IMR-90 (cell line): ENCODE data around the gene ASTN2. TPM values are rescaled to one million over a fixed set of nuclear protein-coding genes. Genes with fewer than 3 reads are reported as not detected.

Experiments
- ATAC-seq: fragments of 200-7000 bp; cut with Tn5 transposase; 2 replicates; pipeline ENCODE4 v1.9.1; 2020; ENCODE audit warnings: low read depth, mild to moderate bottlenecking, moderate library complexity
- BruUV-seq: library from RNA; stranded (reverse); fragments of 400-500 nt; replicated peaks from 2 replicates; lab custom pipeline; 2021; lab: Mats Ljungman, UMichigan
- CTCF ChIA-PET: fragments of 300-600 bp; formaldehyde crosslinking; extraction: SDS; loops from one replicate; lab custom pipeline; 2021; ENCODE audit warnings: antibody characterized with exemption; lab: Yijun Ruan, JAX
- POLR2A ChIA-PET: fragments of 300-600 bp; sonication (Branson Sonifier 250); formaldehyde crosslinking; loops from one replicate; lab custom pipeline; 2022; ENCODE audit warnings: antibody characterized with exemption; ENCODE audit not compliant: unreplicated experiment; lab: Charles Lee
- DNase-seq: peaks from one replicate; pipeline ENCODE4 v3.0.0; 2013
- H2AFZ ChIP-seq: replicated peaks from 2 replicates; pipeline ENCODE3; 2013; ENCODE audit warnings: low read length, mild to moderate bottlenecking; ENCODE audit not compliant: poor library complexity
- H2AK5ac ChIP-seq: 2 replicates; pipeline ENCODE4 v1.6.1; 2013; ENCODE audit warnings: low read depth, low read length, inconsistent platforms
- H2AK9ac ChIP-seq: replicated peaks from 2 replicates; pipeline ENCODE3; 2013; ENCODE audit warnings: mild to moderate bottlenecking, low read depth, low read length, moderate library complexity; ENCODE audit not compliant: poor library complexity
- H2BK120ac ChIP-seq: 2 replicates; pipeline ENCODE4 v1.6.1; 2013; ENCODE audit warnings: low read depth, low read length, inconsistent platforms
- H2BK15ac ChIP-seq: 3 replicates; pipeline ENCODE4 v1.6.1; 2013; ENCODE audit warnings: low read depth, low read length, inconsistent platforms
- H2BK20ac ChIP-seq: 2 replicates; pipeline ENCODE4 v1.6.1; 2013; ENCODE audit warnings: low read depth, mild to moderate bottlenecking, inconsistent platforms, low read length, moderate library complexity
- H2BK5ac ChIP-seq: 2 replicates; pipeline ENCODE4 v1.6.1; 2013; ENCODE audit warnings: mild to moderate bottlenecking, low read depth, low read length, inconsistent platforms; ENCODE audit not compliant: poor library complexity, severe bottlenecking
- H3K14ac ChIP-seq: replicated peaks from 2 replicates; pipeline ENCODE4 v1.6.1; 2013; ENCODE audit warnings: low read depth, low read length, inconsistent platforms
- H3K18ac ChIP-seq: 2 replicates; pipeline ENCODE4 v1.6.1; 2013; ENCODE audit warnings: low read depth, low read length, control low read depth
- H3K23ac ChIP-seq: 2 replicates; pipeline ENCODE4 v1.6.1; 2013; ENCODE audit warnings: low read depth, low read length, inconsistent platforms
- H3K27ac ChIP-seq: 2 replicates; pipeline ENCODE4 v1.5.1; 2013; ENCODE audit warnings: mild to moderate bottlenecking, control low read depth, low read length; ENCODE audit not compliant: insufficient read depth
- H3K27me3 ChIP-seq: 2 replicates; pipeline ENCODE4 v1.6.1; 2013; ENCODE audit warnings: low read length; ENCODE audit not compliant: control insufficient read depth, insufficient read depth
- H3K36me3 ChIP-seq: 2 replicates; pipeline ENCODE4 v1.6.1; 2013; ENCODE audit warnings: low read length, mixed read lengths; ENCODE audit not compliant: control insufficient read depth, insufficient read depth
- H3K4ac ChIP-seq: 2 replicates; pipeline ENCODE4 v1.6.1; 2013; ENCODE audit warnings: low read depth, low read length, inconsistent platforms
- H3K4me1 ChIP-seq: 2 replicates; pipeline ENCODE4 v1.6.1; 2013; ENCODE audit warnings: low read length, mixed read lengths; ENCODE audit not compliant: control insufficient read depth, insufficient read depth
- H3K4me2 ChIP-seq: 2 replicates; pipeline ENCODE4 v1.6.1; 2013; ENCODE audit warnings: low read depth, mild to moderate bottlenecking, control low read depth, low read length, moderate library complexity
- H3K4me3 ChIP-seq: 2 replicates; pipeline ENCODE4 v1.5.1; 2013; ENCODE audit warnings: low read depth, mild to moderate bottlenecking, control low read depth, low read length, moderate library complexity; ENCODE audit not compliant: insufficient read depth
- H3K56ac ChIP-seq: 2 replicates; pipeline ENCODE4 v1.6.1; 2013; ENCODE audit warnings: low read length, inconsistent platforms; ENCODE audit not compliant: insufficient read depth; ENCODE audit errors: extremely low read depth
- H3K79me1 ChIP-seq, 2 experiments: 2 replicates each; pipeline ENCODE4 v1.6.1; 2013; ENCODE audit warnings: low read length in 2 of 2, inconsistent platforms in 1 of 2, low read depth in 1 of 2
- H3K9ac ChIP-seq: 2 replicates; pipeline ENCODE4 v1.6.1; 2013; ENCODE audit warnings: low read depth, low read length, control low read depth
- H3K9me1 ChIP-seq: 2 replicates; pipeline ENCODE4 v1.6.1; 2013; ENCODE audit warnings: low read length, inconsistent platforms; ENCODE audit not compliant: insufficient read depth
- H3K9me3 ChIP-seq: 2 replicates; pipeline ENCODE4 v1.6.1; 2013; ENCODE audit warnings: low read length; ENCODE audit not compliant: control insufficient read depth, insufficient read depth
- H4K20me1 ChIP-seq: 2 replicates; pipeline ENCODE4 v1.6.1; 2013; ENCODE audit warnings: low read length, inconsistent platforms; ENCODE audit not compliant: insufficient read depth
- H4K5ac ChIP-seq: 2 replicates; pipeline ENCODE4 v1.6.1; 2013; ENCODE audit warnings: mild to moderate bottlenecking, low read depth, low read length, control low read depth
- H4K8ac ChIP-seq, 2 experiments: 2 replicates each; pipeline ENCODE4 v1.6.1; 2013; ENCODE audit warnings: low read depth in 2 of 2, low read length in 2 of 2, control low read depth in 1 of 2, inconsistent platforms in 1 of 2
- H4K91ac ChIP-seq: 2 replicates; pipeline ENCODE4 v1.6.1; 2013; ENCODE audit warnings: low read depth, low read length, inconsistent platforms; ENCODE audit not compliant: insufficient read depth
- MXI1 ChIP-seq: IDR thresholded peaks from 2 replicates; pipeline ENCODE4 v1.6.1; 2012; ENCODE audit warnings: low read depth, mild to moderate bottlenecking, low read length, moderate library complexity, borderline replicate concordance
- RAD21 ChIP-seq: IDR thresholded peaks from 2 replicates; pipeline ENCODE4 v1.6.1; 2012; ENCODE audit warnings: low read length, improper control_type of control experiment
- WGBS, 2 experiments: methylation state at CpG; one replicate each; pipeline versions ENCODE4 v1.1.5 to v1.1.7; 2013; ENCODE audit warnings: missing lambda C conversion rate in 2 of 2; ENCODE audit not compliant: insufficient read length in 1 of 2; ENCODE audit errors: extremely low coverage in 2 of 2; 5-methylcytosine and 5-hydroxymethylcytosine counted together
- dilution Hi-C: fragments of 300-500 bp; cut with HindIII; formaldehyde crosslinking; loops from one replicate; pipeline ENCODE4 v1.14.3; 2018; ENCODE audit warnings: low sequenced_read_pairs; ENCODE audit not compliant: unreplicated experiment
- in situ Hi-C: fragments of 300-500 bp; cut with MboI; formaldehyde crosslinking; loops from 3 replicates; pipeline ENCODE4 v1.14.3; 2019; ENCODE audit warnings: low sequenced_read_pairs, inconsistent platforms, mixed read lengths
- intact Hi-C: fragments of 100-400 bp; cut with micrococcal nuclease; formaldehyde crosslinking; loops from 2 replicates; pipeline ENCODE4 v1.10.0; 2022
- polyA plus RNA-seq, 3 experiments: library from polyadenylated mRNA; depleted of rRNA; stranded (reverse); fragments of >200 nt; gene quantifications; 2 replicates each; pipeline ENCODE4 v1.2.3, GENCODE V29; 2012; ENCODE audit warnings: low replicate concordance in 1 of 3
- total RNA-seq: library from RNA; depleted of rRNA; stranded (reverse); fragments of >200 nt; gene quantifications from 2 replicates; pipeline ENCODE4 v1.2.3, GENCODE V29; 2012

The ASTN2 gene
- total and polyA plus RNA-seq, 2 of the 4 experiments (the other 2 are of a cell fraction): 3.8 to 6.8 TPM

DNA sequence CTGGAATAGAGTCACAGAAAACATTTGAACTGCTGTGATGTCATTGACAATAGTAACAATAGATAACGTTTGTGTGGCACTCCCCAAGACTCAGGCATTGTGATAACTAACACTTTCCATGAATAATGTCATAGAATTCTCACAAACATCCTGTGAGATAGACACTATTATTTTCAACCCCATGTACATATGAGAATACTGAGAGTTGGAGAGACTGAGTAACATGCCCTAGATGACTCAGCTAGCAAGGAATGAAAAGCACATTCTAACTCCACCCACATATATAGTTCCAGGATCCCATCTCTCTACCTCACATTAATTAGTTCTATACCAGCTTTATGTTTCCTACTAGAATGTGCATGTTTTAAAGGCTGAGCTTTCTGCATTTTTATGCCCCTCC lies 71.4 kb downstream of the ASTN2 start:
- H4K20me1 ChIP-seq: no peaks in the 10 kb centered on the region
- ATAC-seq (no peak), DNase-seq (no peak)
- no peaks in the 10 kb centered on the region for H3K79me1 ChIP-seq
- H3K4me3 ChIP-seq: no peak overlapping the region
- in situ Hi-C loops: no loop called here
- H2AK5ac ChIP-seq: no peak overlapping the region
- H2BK120ac ChIP-seq: no peak overlapping the region
- no peak overlapping the region for H2AK9ac ChIP-seq
- H3K4ac ChIP-seq: no peak overlapping the region
- no peak overlapping the region for H4K8ac ChIP-seq
- no peak overlapping the region for H2BK15ac ChIP-seq
- intact Hi-C loops: loop anchor here (10.0 kb wide), 1 partner anchor 49 kb away; no protein-coding TSS in a partner anchor
- CTCF ChIA-PET: no interaction called here
- no peak overlapping the region for H4K91ac ChIP-seq
- H2AFZ ChIP-seq: no peak overlapping the region
- H3K27me3 ChIP-seq: no peaks in the 10 kb centered on the region
- dilution Hi-C loops: no loop called here
- peaks cover 5% of the 10 kb centered on the region for H3K9me3 ChIP-seq
- H3K56ac ChIP-seq: no peak overlapping the region
- no peak overlapping the region for H3K9ac ChIP-seq
- H2BK5ac ChIP-seq: no peak overlapping the region
- no TSS peak for BruUV-seq
- POLR2A ChIA-PET: no interaction called here
- no peak for TF ChIP-seq MXI1
- no peak for TF ChIP-seq RAD21
- H3K9me1 ChIP-seq: no peaks in the 10 kb centered on the region
- H3K4me2 ChIP-seq: no peak overlapping the region
- no peaks in the 10 kb centered on the region for H3K4me1 ChIP-seq
- H4K5ac ChIP-seq: no peak overlapping the region
- no CpG with 5 or more reads among the region's 1 CpG for WGBS, 2 experiments
- H3K27ac ChIP-seq: no peak overlapping the region
- H2BK20ac ChIP-seq: no peak overlapping the region
- H3K14ac ChIP-seq: no peak overlapping the region
- H3K18ac ChIP-seq: no peak overlapping the region
- H3K23ac ChIP-seq: no peak overlapping the region
- H3K36me3 ChIP-seq: no peaks in the 10 kb centered on the region
